ENCODE results near the gene ZDHHC3. TPM values are rescaled to one million over a fixed set of nuclear protein-coding genes. Genes with fewer than 3 reads are reported as not detected.
A peak's percentile ranks its signal among the peaks of the same experiment; 100 is the strongest.

Gene ZDHHC3, protein sequence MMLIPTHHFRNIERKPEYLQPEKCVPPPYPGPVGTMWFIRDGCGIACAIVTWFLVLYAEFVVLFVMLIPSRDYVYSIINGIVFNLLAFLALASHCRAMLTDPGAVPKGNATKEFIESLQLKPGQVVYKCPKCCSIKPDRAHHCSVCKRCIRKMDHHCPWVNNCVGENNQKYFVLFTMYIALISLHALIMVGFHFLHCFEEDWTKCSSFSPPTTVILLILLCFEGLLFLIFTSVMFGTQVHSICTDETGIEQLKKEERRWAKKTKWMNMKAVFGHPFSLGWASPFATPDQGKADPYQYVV
- 47.5 TPM for total RNA-seq

- peak; percentile 95 for DNase-seq
These were observed at the start of gene ZDHHC3, which contains the start of gene EXOSC7 for GRCh38 chr3:44976002-44976815. TSS of gene ZDHHC3 (minus strand) at chr3:44976174. CDS start at chr3:44959436, 16,738 bp downstream. TSS of gene EXOSC7 (plus strand) at chr3:44976244. CDS start at chr3:44976278, 34 bp downstream.

- DNase-seq, result peak; percentile 54
These were observed 48.7 kb upstream of the ZDHHC3 start for GRCh38 chr3:45024542-45025255.

DNA sequence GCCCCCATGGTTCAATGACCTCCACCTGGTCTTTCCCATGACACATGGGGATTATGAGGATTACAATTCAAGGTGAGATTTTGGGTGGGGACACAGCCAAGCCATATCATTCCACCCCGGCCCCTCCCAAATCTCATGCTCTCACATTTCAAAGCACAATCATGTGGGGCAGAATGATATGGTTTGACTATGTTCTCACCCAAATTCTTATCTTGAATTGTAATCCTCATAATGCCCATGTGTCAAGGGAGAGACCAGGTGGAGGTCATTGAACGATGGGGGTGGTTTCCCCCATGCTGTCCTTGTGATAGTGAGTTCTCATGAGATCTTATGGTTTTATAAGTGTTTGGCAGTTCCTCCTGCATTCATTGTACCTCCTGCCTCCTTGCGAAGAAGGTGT is 47.7 kb upstream of the ZDHHC3 start:
- DNase-seq, result no peak

GRCh38 chr3:45021524-45022297 is 45.7 kb upstream of the ZDHHC3 start:
- peak; percentile 91 for DNase-seq

DNA sequence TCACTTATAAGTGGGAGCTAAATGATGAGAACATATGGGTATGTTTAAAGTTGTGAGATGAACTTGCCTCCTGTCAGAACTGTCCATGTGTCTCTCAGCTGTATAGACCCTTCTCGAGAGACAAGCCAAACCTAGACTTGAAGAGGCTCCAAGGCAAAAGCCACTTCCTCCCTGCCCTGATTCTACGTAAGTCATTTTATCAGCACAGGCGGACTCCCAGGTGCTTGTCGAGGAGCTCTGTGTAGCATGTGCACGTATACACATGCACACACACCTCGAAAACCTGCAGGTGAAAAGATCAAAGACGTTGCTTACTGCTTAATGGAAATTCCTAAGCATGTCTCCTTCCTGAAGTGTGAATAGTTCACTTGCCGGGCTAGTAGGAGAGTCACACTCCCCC is 44.6 kb upstream of the ZDHHC3 start:
- no peak for DNase-seq

- DNase-seq, result peak; percentile 68
These were observed 41.8 kb upstream of the ZDHHC3 start for GRCh38 chr3:45017821-45018220.

DNA sequence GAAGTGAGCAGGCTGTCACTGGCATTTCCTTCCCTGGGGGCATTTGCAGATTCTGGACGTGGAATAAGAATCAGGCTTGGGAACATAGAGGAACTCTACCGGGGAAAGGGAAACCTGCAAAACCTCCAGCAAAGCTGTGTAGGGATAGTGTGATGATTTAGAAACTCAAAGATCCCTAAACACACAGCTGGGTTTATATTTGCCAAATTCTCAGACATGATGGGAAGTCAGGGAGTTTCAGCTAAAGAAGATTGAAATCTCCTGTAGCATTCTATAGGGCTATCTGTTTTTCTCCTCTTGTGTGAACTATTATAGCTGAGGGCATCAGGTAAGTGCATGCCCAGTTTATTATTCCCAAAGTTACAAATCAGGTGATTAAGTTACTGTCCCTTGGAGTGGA is 40.9 kb upstream of the ZDHHC3 start:
- no peak for DNase-seq

DNA sequence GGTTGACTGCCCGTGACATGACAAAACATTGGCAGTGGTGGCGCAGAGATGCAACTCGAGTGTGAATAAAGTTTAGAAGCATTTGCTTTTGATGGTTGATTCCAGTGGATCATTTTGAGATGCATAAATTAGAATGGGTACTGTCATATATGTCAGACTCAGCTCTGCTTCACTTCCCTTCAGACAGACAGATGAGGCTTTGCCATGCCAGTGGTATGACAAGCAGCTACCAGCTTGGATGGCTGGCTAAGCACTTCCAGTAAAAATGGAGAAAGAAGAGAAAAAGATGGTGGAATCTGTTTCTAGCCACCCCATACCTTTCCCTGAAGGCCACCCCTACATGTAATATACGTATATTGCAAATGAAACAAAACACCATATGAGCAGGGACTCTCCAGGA is 36.6 kb upstream of the ZDHHC3 start:
- no peak for DNase-seq

- peak; percentile 55 for DNase-seq
These were observed 36.0 kb upstream of the ZDHHC3 start for GRCh38 chr3:45011756-45012508.

GRCh38 chr3:45010811-45011333 is 34.9 kb upstream of the ZDHHC3 start:
- peak; percentile 40 for DNase-seq

DNA sequence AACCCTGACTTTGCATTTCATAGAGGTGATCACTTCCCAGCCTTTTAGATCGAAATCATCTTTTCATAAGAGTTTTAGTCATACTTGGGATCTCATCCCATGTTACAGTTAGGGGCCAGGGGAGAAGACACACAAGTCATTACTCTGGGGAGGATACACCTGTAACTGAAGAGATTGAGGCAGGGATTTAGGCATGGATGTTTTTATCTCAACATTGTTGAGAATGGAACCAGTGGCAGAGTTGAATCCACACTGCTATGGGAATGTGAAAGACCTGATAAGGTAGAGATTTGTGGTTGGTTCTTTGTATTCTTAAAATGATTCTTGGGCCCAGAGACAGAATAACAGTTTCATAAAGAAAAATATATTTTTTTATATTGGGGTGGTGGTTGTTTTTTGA is 33.9 kb upstream of the ZDHHC3 start:
- no peak for DNase-seq

DNA sequence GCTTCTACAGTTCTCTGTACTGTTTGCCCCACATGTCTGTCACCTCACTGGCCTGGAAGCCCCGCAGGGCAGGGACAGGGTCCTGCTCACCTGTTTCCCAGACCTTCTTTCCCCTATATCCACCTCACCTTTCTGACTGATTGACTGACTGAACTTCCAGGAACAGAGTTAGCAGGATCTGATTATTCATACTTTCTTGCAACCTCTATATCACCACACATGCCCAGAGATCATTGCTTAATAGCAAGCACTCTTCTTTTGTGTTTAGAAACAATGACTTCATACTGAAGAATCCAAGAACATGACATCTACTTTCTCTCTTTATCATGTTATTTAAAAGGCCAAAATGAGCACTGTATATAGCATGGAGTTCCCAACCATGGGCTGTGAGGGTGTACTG is 32.1 kb upstream of the ZDHHC3 start:
- no peak for DNase-seq

DNA sequence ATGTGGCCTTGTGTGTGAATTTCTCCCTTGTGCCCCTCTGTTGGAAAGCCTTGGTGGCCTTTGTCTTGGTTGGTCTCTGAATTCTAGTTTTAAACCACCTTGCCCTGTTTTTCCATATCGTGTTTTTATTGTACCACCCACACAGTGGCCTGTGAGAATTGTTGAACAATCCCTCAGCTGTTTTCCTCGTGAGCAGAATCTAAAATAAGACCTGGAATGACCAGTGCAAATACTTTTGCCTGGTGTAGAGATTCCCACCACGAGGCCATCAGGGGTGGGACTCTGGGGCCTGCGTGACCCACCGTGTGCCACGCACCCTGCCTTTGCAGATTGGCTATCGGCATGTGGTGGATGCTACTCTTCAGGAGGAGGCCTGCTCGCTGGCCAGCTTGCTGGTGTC is 31.1 kb upstream of the ZDHHC3 start:
- DNase-seq, result no peak

GRCh38 chr3:45003859-45004258 is 27.9 kb upstream of the ZDHHC3 start:
- DNase-seq, result no peak

DNA sequence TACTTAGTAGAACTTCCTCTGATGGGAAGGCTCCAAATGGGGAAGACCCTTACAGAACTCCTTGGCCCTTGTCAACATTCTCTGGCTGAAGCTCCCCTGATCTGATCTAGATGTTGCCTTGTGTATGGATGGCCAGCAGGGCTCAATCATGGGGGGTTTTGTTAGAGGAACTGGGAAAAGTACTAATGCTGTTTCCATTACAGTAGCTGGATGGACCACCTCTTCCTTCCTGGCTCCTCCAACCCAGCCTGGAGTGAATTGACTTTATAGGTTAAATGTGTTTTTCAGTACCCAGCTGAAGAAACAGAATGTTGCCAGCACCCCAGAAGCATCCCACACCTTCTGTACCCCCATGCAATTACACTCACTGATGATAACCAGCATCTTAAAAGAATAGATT is 27.4 kb upstream of the ZDHHC3 start:
- no peak for DNase-seq

DNA sequence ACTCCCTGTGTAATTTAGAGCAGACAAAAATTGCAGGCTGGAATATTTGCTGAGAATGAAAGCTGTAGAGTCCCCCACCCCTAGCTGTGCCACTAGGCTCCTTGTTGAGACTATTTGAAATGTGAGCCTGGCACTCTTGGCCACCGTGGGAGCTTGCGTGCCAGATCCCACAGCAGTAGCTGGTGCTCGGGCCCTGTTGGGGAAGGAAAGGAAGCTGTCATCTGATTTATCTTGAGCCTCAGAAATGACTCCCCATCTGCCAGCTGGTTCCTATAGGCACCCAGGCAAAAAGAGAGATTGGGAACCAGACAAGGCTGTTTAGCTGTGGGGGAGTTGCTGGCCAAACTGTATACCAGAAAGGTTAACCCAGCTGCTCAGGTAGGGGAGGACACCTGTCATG is 26.7 kb upstream of the ZDHHC3 start:
- DNase-seq, result no peak

- DNase-seq, result no peak
These were observed 26.2 kb upstream of the ZDHHC3 start for GRCh38 chr3:45002139-45002660.

DNA sequence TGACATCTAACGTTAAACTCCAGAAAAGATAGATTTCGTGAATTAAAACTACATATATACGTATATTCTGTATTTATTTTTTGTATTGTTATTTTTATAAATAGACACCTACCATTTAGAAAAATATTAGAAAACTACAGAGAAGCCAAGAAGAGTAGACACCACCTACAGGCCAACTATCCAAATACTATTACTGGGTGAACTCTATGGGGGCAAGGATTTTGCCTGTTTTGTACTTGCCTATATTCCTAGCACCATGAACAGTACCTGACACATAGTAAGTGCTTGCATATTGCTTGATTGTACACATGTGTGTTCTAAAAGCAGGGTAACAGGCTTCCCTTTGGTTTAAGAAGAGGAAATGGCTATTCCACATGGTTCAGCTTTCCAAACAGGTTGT is 25.8 kb upstream of the ZDHHC3 start:
- no peak for DNase-seq

- DNase-seq, result no peak
These were observed 24.8 kb upstream of the ZDHHC3 start for GRCh38 chr3:45000823-45001222.

DNA sequence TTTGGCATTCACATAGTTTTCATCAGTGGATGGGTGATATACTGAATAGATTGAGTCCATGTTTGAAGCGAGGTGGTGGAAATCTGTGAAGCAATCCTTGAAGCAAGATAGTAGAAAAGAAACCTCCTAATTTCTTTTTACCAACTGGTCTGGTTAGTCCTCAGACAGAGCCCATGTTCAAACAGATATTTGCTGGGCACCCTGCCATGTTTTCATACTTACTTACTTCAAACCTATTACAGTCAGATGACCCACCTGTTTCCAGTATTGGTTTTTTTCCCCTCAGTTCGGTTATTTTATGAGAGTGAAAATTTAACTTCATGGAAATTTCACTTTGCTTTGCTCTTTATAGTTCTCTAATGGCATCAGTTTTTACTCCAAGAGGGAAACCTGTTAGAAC is 23.8 kb upstream of the ZDHHC3 start:
- DNase-seq, result peak; percentile 47

DNA sequence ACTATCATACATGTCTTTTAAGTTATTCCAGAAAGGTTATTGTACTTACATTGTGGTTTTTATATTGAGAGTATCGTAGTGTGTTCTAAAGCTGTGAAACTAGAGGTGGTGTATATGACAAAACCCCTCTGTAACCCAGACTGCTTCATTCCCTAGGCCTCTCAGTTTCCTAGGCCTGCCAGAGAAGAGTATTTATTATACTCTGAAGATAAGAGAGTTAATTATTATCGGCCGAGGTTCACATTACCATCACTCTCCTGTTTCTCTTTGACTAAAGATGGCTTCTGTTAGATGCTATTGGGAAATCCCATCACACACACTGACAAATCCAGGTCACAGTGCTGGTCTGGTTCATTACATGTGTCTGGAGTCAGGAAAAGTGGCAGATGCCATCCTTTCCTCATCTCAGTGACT is 20.6 kb upstream of the ZDHHC3 start:
- DNase-seq, result no peak
